C4-2B (cell line): ENCODE results near the gene HSBP1.

Experiments used
- CTCF ChIP-seq: fragments of 450-650 bp; conservative IDR thresholded peaks from 2 replicates; pipeline ENCODE4 v1.5.1; 2017; ENCODE audit warnings: mild to moderate bottlenecking
- ZFX ChIP-seq: fragments of 450-650 bp; IDR thresholded peaks from 2 replicates; pipeline ENCODE4 v1.6.1; 2017

DNA sequence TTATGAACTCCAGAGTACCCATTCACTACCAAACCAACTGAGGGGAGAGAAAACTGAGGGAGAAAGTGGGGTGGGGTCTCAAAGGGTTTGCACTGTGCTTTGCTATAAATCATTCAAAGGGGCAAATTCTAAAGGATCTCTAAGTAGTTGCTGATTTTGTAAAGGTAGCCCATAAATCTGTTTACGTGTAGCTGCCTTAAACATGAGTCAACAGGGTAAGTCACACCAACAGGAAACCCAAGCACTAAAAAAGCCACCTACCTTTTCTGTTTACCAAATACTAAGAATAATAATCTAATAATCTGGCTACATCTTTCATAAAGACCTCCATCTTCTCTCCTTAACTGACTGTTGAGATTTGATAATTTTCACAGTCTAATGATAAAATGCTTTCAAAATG is 8.4 kb upstream of the HSBP1 start:
- TF ChIP-seq CTCF (no peak), ZFX (no peak)
